Thyroid gland (tissue), 4 donors: ENCODE data around the gene TENT4B.

Experiments used
- CTCF ChIP-seq, 6 experiments: fragments of 200-600 bp in 3 of 6; fragments of 450-650 bp in 3 of 6; sonication (generic) in 3 of 6; IDR thresholded peaks; one replicate each; pipeline ENCODE4 v1.5.1; 2016 to 2019; ENCODE audit warnings: antibody characterized with exemption in 6 of 6, mild to moderate bottlenecking in 2 of 6, inconsistent platforms in 1 of 6, moderate library complexity in 1 of 6
- POLR2A ChIP-seq, 2 donors: fragments of 450-650 bp; IDR thresholded peaks; one replicate each; pipeline ENCODE4 v1.6.1; 2017; ENCODE audit warnings: antibody characterized with exemption in 2 of 2, mild to moderate bottlenecking in 2 of 2, moderate library complexity in 1 of 2

DNA sequence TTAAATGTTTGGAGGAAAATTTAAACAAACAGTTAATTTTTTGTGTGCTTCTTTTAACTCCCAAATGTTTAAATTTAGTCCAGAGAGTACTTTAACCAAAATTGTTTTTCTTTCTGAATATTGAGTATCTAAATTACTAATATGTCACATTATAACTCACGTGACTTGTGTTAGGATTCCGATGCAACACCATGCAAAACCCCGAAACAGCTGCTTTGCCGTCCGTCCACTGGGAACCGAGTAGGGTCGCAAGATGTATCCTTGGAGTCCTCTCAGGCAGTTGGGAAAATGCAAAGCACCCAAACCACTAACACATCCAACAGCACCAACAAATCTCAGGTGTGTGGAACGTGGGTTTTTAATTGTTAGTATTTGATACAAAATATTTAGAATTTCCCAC lies 74.6 kb downstream of the TENT4B start:
- TF ChIP-seq CTCF (IDR thresholded peaks at IDR 0.05) (no peak), POLR2A (IDR thresholded peaks at IDR 0.05) (no peak)
